Effector memory CD8-positive, alpha-beta T cell (primary cell): Measurements from ENCODE around the gene AKAP13.

Experiments
- ATAC-seq: fragments of 150-1000 bp; cut with Tn5 transposase; replicated peaks from 2 replicates; pipeline ENCODE4 v1.10.0; 2021; ENCODE audit warnings: mild to moderate bottlenecking, moderate library complexity
- DNase-seq, 3 experiments: peaks; one replicate each; pipeline ENCODE4 v3.0.0; 2021
- H3K27ac Mint-ChIP-seq, 2 donors: one replicate each; pipeline ENCODE4 v1.8.0; 2022; ENCODE audit warnings: mild to moderate bottlenecking in 2 of 2, mixed read lengths in 2 of 2, moderate library complexity in 2 of 2
- H3K27me3 Mint-ChIP-seq, 2 donors: one replicate each; pipeline ENCODE4 v1.8.0; 2022; ENCODE audit warnings: mixed read lengths in 2 of 2
- H3K36me3 Mint-ChIP-seq: one replicate; pipeline ENCODE4 v1.8.0; 2022; ENCODE audit warnings: mild to moderate bottlenecking, moderate library complexity, mixed read lengths; ENCODE audit not compliant: insufficient read depth
- H3K4me1 Mint-ChIP-seq, 2 donors: one replicate each; pipeline ENCODE4 v1.8.0; 2022; ENCODE audit warnings: low read depth in 2 of 2, mixed read lengths in 2 of 2
- H3K4me3 Mint-ChIP-seq, 2 donors: one replicate each; pipeline ENCODE4 v1.8.0; 2022; ENCODE audit warnings: mild to moderate bottlenecking in 2 of 2, mixed read lengths in 2 of 2, moderate library complexity in 2 of 2
- H3K9me3 Mint-ChIP-seq, 2 donors: one replicate each; pipeline ENCODE4 v1.8.0; 2022; ENCODE audit warnings: mixed read lengths in 2 of 2

AKAP13 gene

DNA sequence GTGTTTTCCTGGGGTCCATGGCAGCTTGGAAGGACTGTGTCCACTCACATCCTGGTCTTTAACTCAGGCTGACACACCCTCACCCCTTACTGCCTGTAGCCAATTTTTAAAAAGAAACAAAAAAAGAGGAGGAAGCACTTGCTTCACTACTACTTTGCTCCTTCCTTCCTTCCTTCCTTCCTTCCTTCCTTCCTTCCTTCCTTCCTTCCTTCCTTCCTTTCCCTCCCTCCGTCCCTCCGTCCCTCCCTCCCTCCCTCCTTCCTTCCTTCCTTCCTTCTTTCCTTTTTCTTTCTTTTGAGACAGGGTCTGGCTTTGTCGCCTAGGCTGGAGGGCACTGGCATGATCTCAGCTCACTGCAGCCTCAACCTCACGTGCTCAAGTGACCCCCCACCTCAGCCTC, 25.5 kb upstream of the AKAP13 start:
- Mint-ChIP-seq H3K4me3 (no peak overlapping the region), H3K27ac (no peak overlapping the region), H3K27me3 (peaks cover 0 to 8% of the 10 kb centered on the region in 2 donors), H3K4me1 (peaks cover 4 to 6% of the 10 kb centered on the region in 2 donors), H3K9me3 (no peaks in the 10 kb centered on the region), H3K36me3 (peaks cover 6% of the 10 kb centered on the region)
- DNase-seq (no peak), ATAC-seq (no peak)

DNA sequence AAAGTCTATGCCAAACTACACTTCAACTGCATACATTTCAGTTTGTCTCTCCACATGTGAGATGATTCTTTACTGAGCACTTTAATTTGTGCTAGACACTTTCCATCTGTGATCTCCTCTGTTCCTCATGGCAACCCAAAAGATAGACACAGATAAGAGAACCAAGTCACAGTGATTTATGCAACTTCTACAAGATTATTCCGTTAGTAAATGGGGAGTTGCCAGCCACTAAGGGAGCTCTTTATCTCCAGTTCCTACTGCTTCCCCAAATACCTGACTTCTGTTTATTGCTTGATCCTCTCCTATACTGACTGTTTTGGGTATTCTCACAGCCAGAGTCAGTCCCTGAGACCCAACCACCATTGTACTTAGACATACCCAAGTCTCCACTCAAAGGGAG, 24.1 kb upstream of the AKAP13 start:
- Mint-ChIP-seq H3K4me1 (peaks cover 4 to 6% of the 10 kb centered on the region in 2 donors), H3K36me3 (peaks cover 6% of the 10 kb centered on the region), H3K27ac (no peak overlapping the region), H3K27me3 (peaks cover 0 to 8% of the 10 kb centered on the region in 2 donors), H3K4me3 (no peak overlapping the region), H3K9me3 (no peaks in the 10 kb centered on the region)
- ATAC-seq (no peak), DNase-seq (no peak)

DNA sequence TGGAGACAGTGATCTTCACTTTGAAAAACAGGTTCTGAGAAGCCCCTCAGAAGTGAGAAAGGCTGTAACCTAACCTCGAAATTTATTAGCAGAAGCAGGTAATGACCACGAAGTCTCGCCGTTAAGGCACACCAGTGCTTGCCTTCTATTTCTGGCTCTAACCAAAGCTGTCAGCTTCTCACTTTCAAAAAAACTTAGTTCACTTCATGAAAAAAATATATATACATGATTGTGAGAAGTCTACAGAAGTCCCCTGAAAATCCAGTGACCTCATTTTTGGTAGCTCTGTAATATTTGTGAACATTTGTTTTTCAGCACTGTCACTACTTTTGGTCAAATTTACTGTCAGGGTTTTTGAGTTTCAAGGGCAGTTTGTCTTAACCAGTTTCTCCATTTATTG, 19.1 kb upstream of the AKAP13 start:
- no peak overlapping the region for H3K4me3 Mint-ChIP-seq
- DNase-seq: no peak
- no peaks in the 10 kb centered on the region for H3K36me3 Mint-ChIP-seq
- no peak overlapping the region for H3K27ac Mint-ChIP-seq
- H3K9me3 Mint-ChIP-seq: no peaks in the 10 kb centered on the region
- no peak for ATAC-seq
- peaks cover 4% of the 10 kb centered on the region in 2 donors for H3K4me1 Mint-ChIP-seq
- H3K27me3 Mint-ChIP-seq: no peaks in the 10 kb centered on the region

DNA sequence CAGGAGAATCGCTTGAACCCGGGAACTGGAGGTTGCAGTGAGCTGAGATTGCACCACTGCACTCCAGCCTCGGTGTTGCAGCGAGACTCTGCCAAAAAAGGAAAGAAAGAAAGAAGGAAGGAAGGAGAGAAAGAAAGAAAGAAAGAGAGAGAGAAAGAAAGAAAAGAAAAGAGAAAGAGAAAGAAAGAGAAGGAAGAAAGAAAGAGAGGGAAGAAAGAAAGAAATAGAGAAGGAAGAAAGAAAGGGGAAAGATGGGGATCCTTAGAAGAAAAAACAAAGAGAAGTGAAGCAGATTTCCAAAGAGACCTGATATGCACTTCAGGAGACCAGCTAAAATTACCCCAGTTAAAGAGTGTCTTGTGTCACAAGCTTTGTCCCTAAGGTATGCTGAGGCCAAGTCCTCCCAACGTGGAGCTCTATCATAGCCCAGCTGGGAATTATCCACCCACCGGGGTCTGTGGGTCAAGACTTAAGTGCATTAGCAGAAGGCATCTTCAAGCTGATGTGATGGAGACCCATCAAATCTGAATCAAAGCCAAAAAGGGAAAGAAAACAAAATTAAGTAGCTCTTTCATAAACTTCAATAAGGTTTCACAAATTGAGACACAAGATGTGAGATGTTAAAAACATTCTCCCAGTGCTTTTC, 17.8 kb upstream of the AKAP13 start:
- Mint-ChIP-seq H3K36me3 (peaks cover 3% of the 10 kb centered on the region), H3K9me3 (no peaks in the 10 kb centered on the region), H3K27ac (no peak overlapping the region), H3K4me1 (peaks cover 4% of the 10 kb centered on the region in 2 donors), H3K4me3 (no peak overlapping the region), H3K27me3 (no peaks in the 10 kb centered on the region)
- DNase-seq: no peak
- ATAC-seq: no peak

DNA sequence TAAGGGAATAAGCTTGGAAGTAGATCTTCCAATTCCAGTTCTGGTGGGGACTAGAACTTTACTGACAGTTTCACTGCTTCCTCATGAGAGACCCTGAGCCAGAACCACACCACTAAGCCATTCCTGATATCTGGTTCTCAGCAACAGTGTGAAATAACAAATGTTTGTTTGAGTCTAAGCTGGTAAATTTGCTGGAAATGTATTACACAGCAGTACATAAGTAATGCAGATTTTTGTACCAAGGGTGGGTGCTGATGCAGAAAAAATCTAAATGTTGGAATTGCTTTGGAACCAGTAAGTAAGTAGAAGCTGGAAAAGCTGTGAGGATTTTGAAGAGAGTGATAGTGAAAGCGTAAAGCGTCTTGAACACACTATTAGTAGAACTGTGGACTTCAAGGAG, 14.4 kb upstream of the AKAP13 start:
- H3K4me3 Mint-ChIP-seq: no peak overlapping the region
- no peak overlapping the region for H3K27ac Mint-ChIP-seq
- peaks cover 0 to 4% of the 10 kb centered on the region in 2 donors for H3K4me1 Mint-ChIP-seq
- no peak for ATAC-seq
- no peaks in the 10 kb centered on the region for H3K9me3 Mint-ChIP-seq
- peaks cover 3% of the 10 kb centered on the region for H3K36me3 Mint-ChIP-seq
- DNase-seq: no peak
- H3K27me3 Mint-ChIP-seq: no peaks in the 10 kb centered on the region

DNA sequence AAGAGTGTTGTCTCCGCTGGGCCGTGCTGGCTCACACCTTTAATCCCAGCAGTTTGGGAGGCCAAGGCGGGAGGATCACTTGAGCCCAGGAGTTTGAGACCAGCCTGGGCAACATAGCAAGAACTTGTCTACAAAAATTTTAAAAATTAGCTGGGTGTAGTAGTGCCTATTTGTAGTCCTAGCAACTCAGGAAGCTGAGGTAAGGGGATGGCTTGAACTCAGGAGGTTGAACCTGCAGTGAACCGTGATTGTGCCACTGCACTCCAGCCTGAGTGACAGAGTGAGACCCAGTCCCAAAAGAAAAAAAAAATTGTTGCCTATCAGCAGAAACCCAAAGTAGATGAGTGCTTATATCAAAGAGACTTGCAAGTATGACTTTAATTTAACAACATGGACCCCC, 12.7 kb upstream of the AKAP13 start:
- Mint-ChIP-seq H3K4me1 (peaks cover 0 to 4% of the 10 kb centered on the region in 2 donors), H3K4me3 (no peak overlapping the region), H3K27ac (no peak overlapping the region), H3K36me3 (peaks cover 3% of the 10 kb centered on the region), H3K9me3 (no peaks in the 10 kb centered on the region), H3K27me3 (no peaks in the 10 kb centered on the region)
- DNase-seq: no peak
- no peak for ATAC-seq

DNA sequence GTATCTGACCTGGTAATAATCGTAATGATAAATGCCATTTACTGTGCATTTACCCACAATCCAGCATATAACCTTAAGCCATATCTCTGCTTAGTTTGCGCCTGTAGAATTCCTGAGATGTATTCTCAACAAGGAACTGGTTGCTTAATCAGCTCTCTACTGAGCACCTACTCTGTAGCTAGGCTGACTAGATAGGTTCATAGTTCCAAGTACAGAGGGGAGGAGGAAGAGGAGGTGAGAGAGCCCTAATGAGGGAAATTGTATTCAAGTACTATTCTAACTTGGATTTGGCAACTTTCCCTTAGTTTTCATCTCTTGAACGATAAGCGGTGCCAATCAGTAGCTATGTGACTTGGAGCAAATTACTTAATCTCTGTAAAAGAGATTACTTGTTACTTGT, 5.6 kb upstream of the AKAP13 start:
- no peak for DNase-seq
- Mint-ChIP-seq H3K4me3 (no peak overlapping the region), H3K36me3 (peaks cover 6% of the 10 kb centered on the region), H3K27me3 (no peaks in the 10 kb centered on the region), H3K4me1 (peaks cover 12% of the 10 kb centered on the region in 2 donors), H3K27ac (no peak overlapping the region), H3K9me3 (no peaks in the 10 kb centered on the region)
- ATAC-seq: no peak

DNA sequence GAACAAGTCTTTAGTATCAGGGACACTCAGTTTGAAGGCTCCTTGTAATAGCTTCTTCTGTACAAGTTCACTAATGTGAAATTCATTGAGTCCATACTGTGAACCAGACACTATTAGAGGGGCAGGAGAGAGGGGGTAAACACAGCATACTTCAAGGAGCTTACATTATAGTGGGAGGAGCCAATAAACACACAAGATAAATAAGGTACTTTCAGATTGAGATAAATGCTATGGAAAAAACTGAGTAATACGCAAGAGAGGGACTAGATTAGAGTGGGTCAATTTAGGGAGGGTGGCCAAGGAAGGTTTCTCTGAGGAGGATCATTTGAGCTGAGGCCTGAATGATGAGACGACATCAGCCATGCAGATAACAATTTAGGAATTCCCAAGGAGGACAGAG, 3.1 kb upstream of the AKAP13 start:
- Mint-ChIP-seq H3K4me3 (peak overlapping the region in 1 of 2 donors; percentile 3), H3K4me1 (peaks cover 21 to 22% of the 10 kb centered on the region in 2 donors), H3K27ac (peak overlapping the region in 1 of 2 donors; percentile 49), H3K9me3 (no peaks in the 10 kb centered on the region), H3K36me3 (peaks cover 22% of the 10 kb centered on the region), H3K27me3 (no peaks in the 10 kb centered on the region)
- ATAC-seq (no peak), DNase-seq (no peak)

DNA sequence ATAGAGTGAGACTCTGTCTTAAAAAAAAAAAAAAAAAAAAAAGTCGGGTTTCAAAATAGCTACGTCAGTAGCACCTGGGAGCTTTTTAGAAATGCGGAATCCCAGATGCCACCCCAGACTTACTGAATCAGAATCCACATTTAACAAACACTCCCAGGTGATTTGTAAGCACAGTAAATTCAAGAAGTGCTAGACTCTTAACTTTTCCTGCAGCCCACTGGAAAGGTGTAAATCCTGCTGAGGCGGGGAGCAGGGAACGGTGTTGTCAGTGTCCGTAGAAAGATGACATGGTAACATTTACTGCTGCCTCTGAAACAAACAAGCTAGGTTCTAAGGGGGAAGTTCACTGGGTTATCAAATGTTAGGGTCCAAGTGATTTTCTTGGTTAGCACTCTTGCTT, 2.4 kb upstream of the AKAP13 start:
- DNase-seq (no peak), ATAC-seq (no peak)
- Mint-ChIP-seq H3K4me3 (no peak overlapping the region), H3K36me3 (peaks cover 22% of the 10 kb centered on the region), H3K4me1 (peaks cover 26 to 29% of the 10 kb centered on the region in 2 donors), H3K27ac (no peak overlapping the region), H3K27me3 (no peaks in the 10 kb centered on the region), H3K9me3 (no peaks in the 10 kb centered on the region)

DNA sequence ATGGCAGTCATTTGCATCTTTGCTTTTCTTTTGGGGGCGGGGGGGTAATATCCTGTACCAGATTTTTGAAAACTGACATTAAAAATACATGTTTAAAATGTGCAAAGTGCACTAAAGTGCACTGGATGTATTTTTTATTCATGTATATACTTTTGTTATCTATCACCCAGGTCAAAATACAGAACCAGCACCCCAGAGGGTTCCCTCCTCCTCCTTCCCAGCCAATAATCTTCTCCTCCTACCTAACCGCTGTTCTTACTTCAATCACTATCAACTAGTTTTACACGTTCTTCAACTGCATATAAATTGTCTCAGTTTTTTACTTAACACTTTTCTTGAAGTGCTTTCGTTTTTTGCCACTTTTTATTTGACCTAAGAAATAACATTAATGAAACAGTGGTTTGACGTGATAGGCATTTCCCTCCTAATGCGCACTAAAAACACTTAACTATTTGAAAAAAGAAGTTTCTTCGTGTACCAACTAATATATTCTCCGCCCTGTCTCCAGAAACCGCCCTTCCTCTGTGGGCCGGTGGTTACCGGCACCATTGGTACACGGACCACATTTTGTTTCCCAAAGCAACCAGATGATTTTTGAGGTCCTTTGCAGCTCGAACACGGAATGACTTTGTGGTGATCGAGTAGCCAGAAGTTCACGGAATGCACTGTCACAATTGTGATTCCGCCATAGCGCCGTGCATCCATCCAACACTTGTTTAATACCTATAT, 836 bp upstream of the AKAP13 start:
- DNase-seq (peak; percentile 14 to 50 (median 47)), ATAC-seq (peak; percentile 31)
- no peaks in the 10 kb centered on the region for H3K27me3 Mint-ChIP-seq
- H3K36me3 Mint-ChIP-seq: peaks cover 24% of the 10 kb centered on the region
- H3K4me1 Mint-ChIP-seq: peaks cover 35 to 41% of the 10 kb centered on the region in 2 donors
- H3K4me3 Mint-ChIP-seq: peak overlapping the region; percentile 85 to 88
- no peaks in the 10 kb centered on the region for H3K9me3 Mint-ChIP-seq
- peak overlapping the region; percentile 90 to 93 for H3K27ac Mint-ChIP-seq

DNA sequence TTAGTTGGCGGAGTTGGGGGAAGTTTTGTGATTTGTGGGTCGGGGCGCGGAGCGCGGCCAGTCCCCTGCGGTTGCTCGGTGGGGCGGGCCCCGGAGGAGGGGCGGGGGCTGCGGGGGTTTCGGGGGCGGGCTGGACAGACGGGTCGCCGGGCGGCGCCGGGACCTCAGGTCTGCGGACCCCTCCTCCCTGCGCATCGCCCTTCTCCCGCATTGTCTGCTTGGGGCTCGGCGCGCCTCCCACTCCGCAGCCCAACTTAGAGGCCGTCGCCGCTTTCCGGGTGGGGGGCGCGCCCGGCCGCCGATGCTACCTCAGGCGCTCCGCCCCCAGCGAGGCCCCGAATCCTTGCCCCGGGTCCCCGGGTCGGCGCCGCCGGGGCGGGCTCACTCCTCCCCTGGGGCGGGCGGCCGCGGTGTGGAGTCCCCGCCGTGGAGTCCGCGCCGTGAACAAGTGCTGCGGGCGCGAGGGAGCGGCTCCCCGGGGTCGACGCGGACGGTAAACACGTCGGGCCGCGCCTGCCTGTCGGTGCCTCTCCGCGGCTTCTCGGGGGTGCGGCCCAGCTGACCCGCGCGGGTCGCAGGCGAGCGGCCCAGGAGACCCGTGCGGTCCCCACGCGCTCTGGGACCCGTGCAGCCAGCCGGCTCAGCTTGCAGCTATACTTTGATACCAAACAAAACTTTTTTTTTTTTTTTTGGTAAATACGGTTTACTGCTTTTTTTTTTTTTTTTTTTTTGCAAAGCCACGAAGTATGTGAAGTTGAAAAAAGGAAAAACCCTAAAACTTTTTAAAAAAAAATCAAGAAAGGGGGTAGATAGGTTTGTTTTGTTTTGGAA, 624 bp downstream of the AKAP13 start:
- Mint-ChIP-seq H3K36me3 (peaks cover 27% of the 10 kb centered on the region), H3K9me3 (no peaks in the 10 kb centered on the region), H3K27ac (peak overlapping the region; percentile 90 to 93), H3K4me3 (peak overlapping the region; percentile 85 to 88), H3K27me3 (no peaks in the 10 kb centered on the region), H3K4me1 (peaks cover 45 to 50% of the 10 kb centered on the region in 2 donors)
- ATAC-seq: peak; percentile 47
- DNase-seq: peak; percentile 53 to 65 (median 56)

DNA sequence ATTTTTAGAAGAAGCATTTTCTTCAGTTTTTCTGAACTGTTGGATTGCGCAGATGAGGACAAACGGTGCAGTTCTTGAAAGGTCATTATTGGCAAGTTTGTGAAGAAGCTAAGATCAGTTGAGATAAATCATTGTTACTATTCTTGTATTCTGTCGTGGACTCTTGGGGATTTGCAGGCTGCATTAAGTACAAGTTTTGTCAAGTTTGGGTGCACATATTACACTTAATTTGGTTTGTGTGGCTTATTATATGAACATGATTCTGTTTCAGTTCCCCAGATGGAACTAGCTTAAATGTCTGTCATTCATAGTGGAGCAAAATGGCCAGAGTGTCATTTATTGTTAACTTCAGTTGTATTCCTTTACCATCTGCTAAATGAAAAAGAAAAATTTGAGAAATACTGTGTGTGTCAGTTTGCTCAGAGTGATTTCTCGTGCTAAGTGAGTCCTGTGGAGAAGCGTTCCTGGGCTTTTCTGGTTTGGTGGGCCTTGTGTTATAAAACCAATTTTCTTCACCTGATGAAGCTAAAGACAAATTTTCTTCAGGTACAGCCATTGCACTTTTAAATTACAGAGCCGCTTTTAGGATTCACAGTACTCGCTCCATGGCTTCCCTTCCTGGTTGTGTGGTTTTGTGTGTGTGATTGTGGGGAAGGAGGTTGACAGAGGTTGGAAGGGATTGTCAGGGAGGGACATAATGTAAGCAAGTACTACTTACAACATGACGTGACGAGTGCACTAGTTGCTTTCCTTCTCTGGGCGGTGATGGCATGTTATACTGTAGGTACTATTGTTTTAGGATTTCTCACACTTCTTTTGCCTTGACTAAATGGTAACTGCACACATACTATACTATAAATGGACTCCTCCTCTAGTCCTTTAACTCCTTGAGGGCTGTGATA, 1.7 kb downstream of the AKAP13 start:
- Mint-ChIP-seq H3K27ac (peak overlapping the region; percentile 58 to 93), H3K4me1 (peaks cover 45 to 49% of the 10 kb centered on the region in 2 donors), H3K27me3 (no peaks in the 10 kb centered on the region), H3K4me3 (peak overlapping the region; percentile 79 to 85), H3K9me3 (no peaks in the 10 kb centered on the region), H3K36me3 (peaks cover 30% of the 10 kb centered on the region)
- ATAC-seq (no peak), DNase-seq (no peak)

DNA sequence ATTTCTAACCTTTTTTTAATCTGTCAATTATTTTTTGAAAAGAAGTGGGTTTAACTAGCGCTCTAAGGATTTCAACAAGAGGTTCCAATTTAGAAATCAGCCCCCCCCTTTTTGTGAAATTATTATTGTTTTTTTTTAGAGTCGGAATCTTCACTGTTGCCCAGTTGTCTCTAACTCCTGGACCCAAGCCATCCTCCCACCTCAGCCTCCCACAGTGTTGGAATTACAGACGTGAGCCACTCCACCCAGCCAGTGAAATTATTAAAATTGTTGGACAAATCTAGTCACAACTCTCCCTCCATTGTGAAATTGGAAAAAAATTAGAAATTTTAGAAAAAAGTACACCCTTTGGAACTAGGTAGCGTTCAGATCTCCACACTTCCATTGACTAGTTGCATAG, 2.5 kb downstream of the AKAP13 start:
- Mint-ChIP-seq H3K4me3 (peak overlapping the region; percentile 79 to 85), H3K27me3 (no peaks in the 10 kb centered on the region), H3K36me3 (peaks cover 30% of the 10 kb centered on the region), H3K4me1 (peaks cover 46 to 51% of the 10 kb centered on the region in 2 donors), H3K27ac (no peak overlapping the region), H3K9me3 (no peaks in the 10 kb centered on the region)
- no peak for ATAC-seq
- no peak for DNase-seq
